HepG2 (cell line): Measurements from ENCODE around the gene LUZP2. TPM values are rescaled to one million over a fixed set of nuclear protein-coding genes. Genes with fewer than 3 reads are reported as not detected.

ENCODE experiments used
- CEBPG ChIP-seq: IDR thresholded peaks from 2 replicates; pipeline ENCODE4 v1.6.1; 2016
- HNRNPL ChIP-seq: fragments of 200-400 bp; formaldehyde crosslinking; IDR thresholded peaks from 2 replicates; pipeline ENCODE4 v1.6.1; 2017; ENCODE audit warnings: mild to moderate bottlenecking, low read depth, low read length
- ISX ChIP-seq: sonication (generic); formaldehyde crosslinking; conservative IDR thresholded peaks from 2 replicates; pipeline ENCODE4 v1.5.0; 2020; ENCODE audit warnings: missing genetic modification reagents
- NR1H2 ChIP-seq: sonication (generic); formaldehyde crosslinking; IDR thresholded peaks from 2 replicates; pipeline ENCODE4 v1.8.1; 2022; ENCODE audit warnings: low read depth, missing genetic modification reagents, borderline replicate concordance
- POLR2A ChIP-seq, 2 experiments: IDR thresholded peaks; 2 replicates each; pipeline ENCODE4 v1.6.1; 2011; ENCODE audit warnings: low read depth in 2 of 2, low read length in 2 of 2, mild to moderate bottlenecking in 1 of 2, moderate library complexity in 1 of 2; ENCODE audit not compliant: insufficient read depth in 1 of 2
- RBAK ChIP-seq: sonication (generic); formaldehyde crosslinking; IDR thresholded peaks from 2 replicates; pipeline ENCODE4 v1.5.1; 2020; ENCODE audit warnings: mild to moderate bottlenecking, missing genetic modification reagents
- ZC3H13 ChIP-seq: sonication (generic); formaldehyde crosslinking; IDR thresholded peaks from 2 replicates; pipeline ENCODE4 v1.8.1; 2023; ENCODE audit warnings: mild to moderate bottlenecking, missing genetic modification reagents, moderate library complexity
- ZNF101 ChIP-seq: sonication (generic); formaldehyde crosslinking; IDR thresholded peaks from 2 replicates; pipeline ENCODE4 v1.4.0; 2020; ENCODE audit warnings: mild to moderate bottlenecking, low read depth, missing genetic modification reagents, borderline replicate concordance
- ZNF580 ChIP-seq: IDR thresholded peaks from 2 replicates; pipeline ENCODE4 v1.6.1; 2016; ENCODE audit warnings: low read depth, borderline replicate concordance
- ZNF790 ChIP-seq: sonication (generic); formaldehyde crosslinking; IDR thresholded peaks from 2 replicates; pipeline ENCODE4 v1.8.0; 2022; ENCODE audit warnings: missing genetic modification reagents, mild to moderate bottlenecking, borderline replicate concordance
- ZNF841 ChIP-seq: sonication (generic); formaldehyde crosslinking; IDR thresholded peaks from 2 replicates; pipeline ENCODE4 v1.8.1; 2023; ENCODE audit warnings: missing genetic modification reagents, borderline replicate concordance
- ZNF879 ChIP-seq: sonication (generic); formaldehyde crosslinking; IDR thresholded peaks from 2 replicates; pipeline ENCODE4 v1.8.1; 2023; ENCODE audit warnings: missing genetic modification reagents
- polyA plus RNA-seq, 8 experiments: library from polyadenylated mRNA; depleted of rRNA in 3 of 8; stranded (reverse) in 7 of 8; unstranded in 1 of 8; fragments of >200 nt; fragmentation: Illumina TruSeq in 4 of 8; extraction: Trizol in 4 of 8; gene quantifications; 2 replicates each; pipeline versions ENCODE4 v1.2.1 to v1.2.3, GENCODE V29; 2011 to 2016; ENCODE audit warnings: low read depth in 4 of 8, missing spikeins in 1 of 8, mixed read lengths in 1 of 8; ENCODE audit not compliant: insufficient read depth in 1 of 8
- total RNA-seq, 5 experiments: library from RNA; depleted of rRNA; stranded (reverse); fragments of >200 nt; fragmentation: Illumina TruSeq; extraction: Trizol; gene quantifications; 2 replicates each; pipeline ENCODE4 v1.2.3, GENCODE V29; 2016; ENCODE audit warnings: low read depth in 1 of 5
- TF ChIP-seq, protein P1 (sequence below): sonication (generic); formaldehyde crosslinking; conservative IDR thresholded peaks from 2 replicates; pipeline ENCODE4 v1.8.0; 2022; ENCODE audit warnings: missing genetic modification reagents
- TF ChIP-seq, protein P2 (sequence below): sonication (generic); formaldehyde crosslinking; IDR thresholded peaks from 2 replicates; pipeline ENCODE4 v1.4.0; 2020; ENCODE audit warnings: mild to moderate bottlenecking, missing genetic modification reagents

LUZP2 gene
- total and polyA plus RNA-seq, 2 of the 13 experiments (the other 11 are each of a cell fraction or from before 2014, with no cell fraction given), result not detected

GRCh38 chr11:25039165-25039564 lies 542.3 kb downstream of the LUZP2 start (continued):
- TF ChIP-seq ZC3H13, result no peak
- no peak for TF ChIP-seq ISX
- no peak for TF ChIP-seq ZNF879 (CRISPR knock-in tag)
- TF ChIP-seq, protein P1, sequence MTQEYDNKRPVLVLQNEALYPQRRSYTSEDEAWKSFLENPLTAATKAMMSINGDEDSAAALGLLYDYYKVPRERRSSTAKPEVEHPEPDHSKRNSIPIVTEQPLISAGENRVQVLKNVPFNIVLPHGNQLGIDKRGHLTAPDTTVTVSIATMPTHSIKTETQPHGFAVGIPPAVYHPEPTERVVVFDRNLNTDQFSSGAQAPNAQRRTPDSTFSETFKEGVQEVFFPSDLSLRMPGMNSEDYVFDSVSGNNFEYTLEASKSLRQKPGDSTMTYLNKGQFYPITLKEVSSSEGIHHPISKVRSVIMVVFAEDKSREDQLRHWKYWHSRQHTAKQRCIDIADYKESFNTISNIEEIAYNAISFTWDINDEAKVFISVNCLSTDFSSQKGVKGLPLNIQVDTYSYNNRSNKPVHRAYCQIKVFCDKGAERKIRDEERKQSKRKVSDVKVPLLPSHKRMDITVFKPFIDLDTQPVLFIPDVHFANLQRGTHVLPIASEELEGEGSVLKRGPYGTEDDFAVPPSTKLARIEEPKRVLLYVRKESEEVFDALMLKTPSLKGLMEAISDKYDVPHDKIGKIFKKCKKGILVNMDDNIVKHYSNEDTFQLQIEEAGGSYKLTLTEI, result no peak
- TF ChIP-seq ZNF841 (CRISPR knock-in tag), result no peak
- TF ChIP-seq RBAK, result no peak
- TF ChIP-seq POLR2A (IDR thresholded peaks at IDR 0.05; ENCODE audit: insufficient read depth in 1 of 2, low read depth in 2 of 2, low read length in 2 of 2), result no peak
- TF ChIP-seq NR1H2 (CRISPR knock-in tag), result no peak
- TF ChIP-seq, protein P2, sequence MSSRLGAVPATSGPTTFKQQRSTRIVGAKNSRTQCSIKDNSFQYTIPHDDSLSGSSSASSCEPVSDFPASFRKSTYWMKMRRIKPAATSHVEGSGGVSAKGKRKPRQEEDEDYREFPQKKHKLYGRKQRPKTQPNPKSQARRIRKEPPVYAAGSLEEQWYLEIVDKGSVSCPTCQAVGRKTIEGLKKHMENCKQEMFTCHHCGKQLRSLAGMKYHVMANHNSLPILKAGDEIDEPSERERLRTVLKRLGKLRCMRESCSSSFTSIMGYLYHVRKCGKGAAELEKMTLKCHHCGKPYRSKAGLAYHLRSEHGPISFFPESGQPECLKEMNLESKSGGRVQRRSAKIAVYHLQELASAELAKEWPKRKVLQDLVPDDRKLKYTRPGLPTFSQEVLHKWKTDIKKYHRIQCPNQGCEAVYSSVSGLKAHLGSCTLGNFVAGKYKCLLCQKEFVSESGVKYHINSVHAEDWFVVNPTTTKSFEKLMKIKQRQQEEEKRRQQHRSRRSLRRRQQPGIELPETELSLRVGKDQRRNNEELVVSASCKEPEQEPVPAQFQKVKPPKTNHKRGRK, result no peak
- TF ChIP-seq HNRNPL, result no peak
- TF ChIP-seq CEBPG (CRISPR knock-in tag), result no peak
- no peak for TF ChIP-seq ZNF580 (CRISPR knock-in tag)
- no peak for TF ChIP-seq ZNF101 (CRISPR knock-in tag)
- no peak for TF ChIP-seq ZNF790 (CRISPR knock-in tag)
